Gastroesophageal sphincter (tissue), 4 donors: ENCODE results near the gene KCNIP3. TPM values are rescaled to one million over a fixed set of nuclear protein-coding genes. Genes with fewer than 3 reads are reported as not detected.

Source experiments
- ATAC-seq: fragments of 150-250 bp; one replicate; pipeline ENCODE4 v1.9.1; 2016; ENCODE audit warnings: mild to moderate bottlenecking, moderate library complexity
- H3K27ac ChIP-seq, 4 donors: fragments of 200-600 bp; sonication (generic) in 3 of 4; 1 replicate in 3 of 4; 2 replicates in 1 of 4; pipeline ENCODE4 v1.5.1; 2016 to 2019
- H3K27me3 ChIP-seq: fragments of 200-600 bp; sonication (generic); one replicate; pipeline ENCODE4 v1.5.1; 2019
- H3K36me3 ChIP-seq, 2 donors: fragments of 200-600 bp; sonication (generic); one replicate each; pipeline ENCODE4 v1.5.1; 2019; ENCODE audit warnings: control low read depth in 1 of 2
- H3K4me1 ChIP-seq, 3 donors: fragments of 200-600 bp; sonication (generic); 1 replicate in 2 of 3; 2 replicates in 1 of 3; pipeline ENCODE4 v1.5.1; 2016 to 2019; ENCODE audit warnings: control low read depth in 2 of 3
- H3K4me3 ChIP-seq, 2 donors: fragments of 200-600 bp; sonication (generic); one replicate each; pipeline ENCODE4 v1.5.1; 2019; ENCODE audit warnings: mild to moderate bottlenecking in 1 of 2, moderate library complexity in 1 of 2
- H3K9me3 ChIP-seq, 3 donors: fragments of 200-600 bp; sonication (generic); one replicate each; pipeline ENCODE4 v1.5.1; 2017 to 2019; ENCODE audit warnings: control low read depth in 2 of 3
- EP300 ChIP-seq: sonication (generic); formaldehyde crosslinking; IDR thresholded peaks from one replicate; pipeline ENCODE4 v1.6.1; 2017; ENCODE audit warnings: antibody characterized with exemption, mild to moderate bottlenecking
- POLR2A ChIP-seq, 2 donors: fragments of 450-650 bp; IDR thresholded peaks; one replicate each; pipeline ENCODE4 v1.6.1; 2017; ENCODE audit warnings: antibody characterized with exemption in 2 of 2, mild to moderate bottlenecking in 2 of 2, moderate library complexity in 1 of 2
- POLR2AphosphoS5 ChIP-seq: sonication (generic); formaldehyde crosslinking; IDR thresholded peaks from one replicate; pipeline ENCODE4 v1.6.1; 2017; ENCODE audit warnings: antibody characterized with exemption
- WGBS, 2 donors: methylation state at CpG; one replicate each; pipeline ENCODE4 v1.1.5; 2018; ENCODE audit warnings: low coverage in 1 of 2; 5-methylcytosine and 5-hydroxymethylcytosine counted together
- total RNA-seq, 4 donors: library from RNA; depleted of rRNA; stranded (reverse); fragments of >200 nt; gene quantifications; one replicate each; pipeline ENCODE4 v1.1.0, GENCODE V29; 2016
- TF ChIP-seq, protein P1 (sequence below), 4 experiments: fragments of 200-600 bp in 2 of 4; fragments of 450-650 bp in 2 of 4; sonication (generic) in 1 of 4; IDR thresholded peaks; one replicate each; pipeline ENCODE4 v1.5.1; 2017 to 2019; ENCODE audit warnings: antibody characterized with exemption in 4 of 4, mild to moderate bottlenecking in 2 of 4, moderate library complexity in 2 of 4

The KCNIP3 gene
- total RNA-seq, 4 donors from 2014 or later = 14.4 to 41.4 (median 20.0) TPM

- Histone ChIP-seq H3K4me3 (no peak overlapping the region), H3K27ac (no peak overlapping the region), H3K27me3 (no peaks in the 10 kb centered on the region), H3K4me1 (no peaks in the 10 kb centered on the region), H3K9me3 (no peaks in the 10 kb centered on the region), H3K36me3 (no peaks in the 10 kb centered on the region)
- WGBS, 2 donors = 59 to 78% methylated on average over 5 to 6 of the region's 18 CpGs
- no peak for ATAC-seq
- TF ChIP-seq EP300 (no peak), POLR2AphosphoS5 (no peak), POLR2A (IDR thresholded peaks at IDR 0.05) (no peak)
- TF ChIP-seq, protein P1, sequence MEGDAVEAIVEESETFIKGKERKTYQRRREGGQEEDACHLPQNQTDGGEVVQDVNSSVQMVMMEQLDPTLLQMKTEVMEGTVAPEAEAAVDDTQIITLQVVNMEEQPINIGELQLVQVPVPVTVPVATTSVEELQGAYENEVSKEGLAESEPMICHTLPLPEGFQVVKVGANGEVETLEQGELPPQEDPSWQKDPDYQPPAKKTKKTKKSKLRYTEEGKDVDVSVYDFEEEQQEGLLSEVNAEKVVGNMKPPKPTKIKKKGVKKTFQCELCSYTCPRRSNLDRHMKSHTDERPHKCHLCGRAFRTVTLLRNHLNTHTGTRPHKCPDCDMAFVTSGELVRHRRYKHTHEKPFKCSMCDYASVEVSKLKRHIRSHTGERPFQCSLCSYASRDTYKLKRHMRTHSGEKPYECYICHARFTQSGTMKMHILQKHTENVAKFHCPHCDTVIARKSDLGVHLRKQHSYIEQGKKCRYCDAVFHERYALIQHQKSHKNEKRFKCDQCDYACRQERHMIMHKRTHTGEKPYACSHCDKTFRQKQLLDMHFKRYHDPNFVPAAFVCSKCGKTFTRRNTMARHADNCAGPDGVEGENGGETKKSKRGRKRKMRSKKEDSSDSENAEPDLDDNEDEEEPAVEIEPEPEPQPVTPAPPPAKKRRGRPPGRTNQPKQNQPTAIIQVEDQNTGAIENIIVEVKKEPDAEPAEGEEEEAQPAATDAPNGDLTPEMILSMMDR (IDR thresholded peaks at IDR 0.05) = no peak
These were observed 24.0 kb downstream of the KCNIP3 start for GRCh38 chr2:95320986-95321767.

GRCh38 chr2:95323347-95324155 lies 26.4 kb downstream of the KCNIP3 start:
- no peak for TF ChIP-seq POLR2A (IDR thresholded peaks at IDR 0.05)
- TF ChIP-seq, protein P1 (IDR thresholded peaks at IDR 0.05) = peak in 2 of 4 experiments; percentile 32 to 58

DNA sequence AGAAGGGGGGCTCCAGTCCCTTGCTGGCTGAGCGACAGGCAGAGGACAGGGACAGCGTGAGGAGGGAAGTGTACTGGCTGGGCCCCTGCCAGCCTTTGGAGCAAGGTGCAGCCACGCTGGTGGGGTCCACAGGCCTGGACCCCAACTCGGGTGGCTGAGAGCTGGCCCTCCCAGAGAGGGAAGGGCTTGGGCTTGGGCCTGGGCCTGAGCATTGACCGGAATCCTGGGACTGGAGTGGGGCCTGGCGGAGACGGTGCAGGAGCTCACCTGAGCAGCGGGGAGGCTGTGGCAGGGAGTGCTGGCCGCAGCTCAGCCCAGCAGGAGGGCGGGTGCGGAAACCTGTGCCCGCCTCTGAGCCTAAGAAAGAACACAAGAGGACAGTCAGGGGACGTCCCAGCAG lies 27.9 kb downstream of the KCNIP3 start:
- Histone ChIP-seq H3K9me3 (no peaks in the 10 kb centered on the region), H3K4me3 (no peak overlapping the region), H3K27ac (no peak overlapping the region), H3K36me3 (no peaks in the 10 kb centered on the region), H3K4me1 (no peaks in the 10 kb centered on the region), H3K27me3 (no peaks in the 10 kb centered on the region)
- whole genome bisulfite sequencing, 2 donors = 60% methylated on average over 2 of the region's 13 CpGs; no CpG with 5 or more reads in 1 of the 2 donors
- no peak for TF ChIP-seq EP300
- TF ChIP-seq, protein P1 (IDR thresholded peaks at IDR 0.05) = no peak
- TF ChIP-seq POLR2A (IDR thresholded peaks at IDR 0.05) = no peak
- TF ChIP-seq POLR2AphosphoS5 = no peak
- ATAC-seq = no peak

More at GRCh38 chr2:95323347-95324155, 26.4 kb downstream of the KCNIP3 start:
- H3K9me3 ChIP-seq = no peaks in the 10 kb centered on the region
- ATAC-seq = no peak
- 61 to 73% methylated on average over 3 to 7 of the region's 26 CpGs for WGBS, 2 donors
- no peaks in the 10 kb centered on the region for H3K4me1 ChIP-seq
- H3K36me3 ChIP-seq = no peaks in the 10 kb centered on the region
- H3K27ac ChIP-seq = no peak overlapping the region
- no peak overlapping the region for H3K4me3 ChIP-seq
- no peaks in the 10 kb centered on the region for H3K27me3 ChIP-seq

GRCh38 chr2:95325590-95326432 lies 28.7 kb downstream of the KCNIP3 start:
- TF ChIP-seq POLR2AphosphoS5 = no peak
- TF ChIP-seq, protein P1 (IDR thresholded peaks at IDR 0.05) = no peak
- TF ChIP-seq EP300 = no peak
- no peak for TF ChIP-seq POLR2A (IDR thresholded peaks at IDR 0.05)
- H3K9me3 ChIP-seq = no peaks in the 10 kb centered on the region
- no peaks in the 10 kb centered on the region for H3K4me1 ChIP-seq
- no peak overlapping the region for H3K4me3 ChIP-seq
- no peak for ATAC-seq
- no peak overlapping the region for H3K27ac ChIP-seq
- 91 to 95% methylated on average over 8 of the region's 10 CpGs for WGBS, 2 donors
- H3K27me3 ChIP-seq = no peaks in the 10 kb centered on the region
- H3K36me3 ChIP-seq = no peaks in the 10 kb centered on the region
